Endothelial cell of umbilical vein (primary cell): ENCODE measurements around the gene NCS1. TPM values are rescaled to one million over a fixed set of nuclear protein-coding genes. Genes with fewer than 3 reads are reported as not detected.

Experiments
- BruUV-seq: library from RNA; stranded (reverse); fragments of 400-500 nt; replicated peaks from 2 replicates; lab custom pipeline; 2021; lab: Mats Ljungman, UMichigan
- CTCF ChIA-PET: fragments of 300-600, 350-600 bp; sonication (Branson Sonifier 250); formaldehyde crosslinking; loops from one replicate; lab custom pipeline; 2021; ENCODE audit warnings: antibody characterized with exemption, inconsistent platforms; lab: Charles Lee
- POLR2A ChIA-PET: fragments of 300-600, 350-600 bp; sonication (Branson Sonifier 250); formaldehyde crosslinking; loops from one replicate; lab custom pipeline; 2021; ENCODE audit warnings: antibody characterized with exemption, inconsistent platforms; lab: Charles Lee
- DNase-seq: peaks from one replicate; pipeline ENCODE4 v3.0.0-alpha.2; 2011; ENCODE audit warnings: low read depth, low spot score
- FAIRE-seq: peaks from 2 replicates; lab custom pipeline; 2011; peaks lifted over from hg19 to GRCh38; lab: Jason Lieb, UNC
- H2AFZ ChIP-seq: 2 replicates; pipeline ENCODE4 v1.6.0; 2012; ENCODE audit warnings: low read depth, low read length, control low read depth, inconsistent platforms
- H3K27ac ChIP-seq: 2 replicates; pipeline ENCODE4 v1.5.1; 2011; ENCODE audit warnings: low read depth, mild to moderate bottlenecking, control low read depth, low read length, moderate library complexity; ENCODE audit not compliant: insufficient read depth
- H3K27me3 ChIP-seq, 2 experiments: 2 replicates each; pipeline versions ENCODE4 v1.6.0 to v1.6.1; 2011; ENCODE audit warnings: low read length in 2 of 2, mixed read lengths in 1 of 2; ENCODE audit not compliant: control insufficient read depth in 2 of 2, insufficient read depth in 2 of 2
- H3K36me3 ChIP-seq, 2 experiments: 2 replicates in 1 of 2; 3 replicates in 1 of 2; pipeline ENCODE4 v1.5.1; 2011; ENCODE audit warnings: low read length in 2 of 2, mild to moderate bottlenecking in 1 of 2, moderate library complexity in 1 of 2; ENCODE audit not compliant: control insufficient read depth in 2 of 2, insufficient read depth in 2 of 2; ENCODE audit errors: extremely low read depth in 1 of 2
- H3K4me1 ChIP-seq: 3 replicates; pipeline ENCODE4 v1.5.1; 2011; ENCODE audit warnings: mild to moderate bottlenecking, low read length; ENCODE audit not compliant: control insufficient read depth, insufficient read depth; ENCODE audit errors: extremely low read depth
- H3K4me2 ChIP-seq: 2 replicates; pipeline ENCODE4 v1.6.1; 2011; ENCODE audit warnings: low read length, control low read depth, mixed read lengths; ENCODE audit not compliant: insufficient read depth
- H3K4me3 ChIP-seq, 3 experiments: fragments of 200-600 bp in 1 of 3; sonication (generic), shearing (Covaris generic) in 1 of 3; replicated peaks in 1 of 3; 2 replicates each; pipeline ENCODE4 v1.5.1; 2011 to 2016; ENCODE audit warnings: control low read depth in 3 of 3, low read length in 3 of 3, mild to moderate bottlenecking in 2 of 3, inconsistent platforms in 1 of 3, low read depth in 1 of 3, moderate library complexity in 1 of 3; ENCODE audit not compliant: insufficient read depth in 1 of 3
- H3K79me2 ChIP-seq: 2 replicates; pipeline ENCODE4 v1.6.0; 2012; ENCODE audit warnings: low read length, inconsistent platforms; ENCODE audit not compliant: control insufficient read depth, insufficient read depth
- H3K9ac ChIP-seq: replicated peaks from 2 replicates; pipeline ENCODE3; 2011; ENCODE audit warnings: low read length, control low read depth; ENCODE audit not compliant: insufficient read depth; ENCODE audit errors: extremely low read depth
- H3K9me1 ChIP-seq: replicated peaks from 3 replicates; pipeline ENCODE4 v1.6.0; 2011; ENCODE audit warnings: mild to moderate bottlenecking, low read length; ENCODE audit not compliant: control insufficient read depth, insufficient read depth; ENCODE audit errors: extremely low read depth
- H3K9me3 ChIP-seq: replicated peaks from 2 replicates; pipeline ENCODE4 v1.5.1; 2012; ENCODE audit warnings: low read length, inconsistent platforms; ENCODE audit not compliant: control insufficient read depth, insufficient read depth
- H4K20me1 ChIP-seq: replicated peaks from 2 replicates; pipeline ENCODE3; 2011; ENCODE audit warnings: mild to moderate bottlenecking, low read length; ENCODE audit not compliant: control insufficient read depth, insufficient read depth; ENCODE audit errors: extremely low read depth
- CTCF ChIP-seq, 2 donors: IDR thresholded peaks; 1 replicate in 1 of 2; 2 replicates in 1 of 2; pipeline ENCODE4 v1.5.1; 2011; ENCODE audit warnings: low read length in 2 of 2, mild to moderate bottlenecking in 2 of 2, moderate library complexity in 2 of 2, control low read depth in 1 of 2, inconsistent platforms in 1 of 2, low read depth in 1 of 2; ENCODE audit not compliant: insufficient read depth in 1 of 2; ENCODE audit errors: extremely low read depth in 1 of 2
- GATA2 ChIP-seq: IDR thresholded peaks from 2 replicates; pipeline ENCODE4 v1.7.0; 2011; ENCODE audit warnings: low read depth, mild to moderate bottlenecking, moderate library complexity, mixed read lengths, low read length; ENCODE audit not compliant: insufficient read length, insufficient read depth
- POLR2A ChIP-seq: IDR thresholded peaks from 2 replicates; pipeline ENCODE4 v1.6.1; 2012; ENCODE audit warnings: low read depth, mild to moderate bottlenecking, control low read depth, low read length
- dilution Hi-C: fragments of 300-500 bp; cut with MboI; formaldehyde crosslinking; loops from one replicate; pipeline ENCODE4 v1.15.0; 2019; ENCODE audit warnings: low sequenced_read_pairs; ENCODE audit not compliant: extremely low pct_ligation_motif_present
- intact Hi-C: fragments of 100-400 bp; cut with micrococcal nuclease; formaldehyde crosslinking; loops from one replicate; pipeline ENCODE4 v1.10.0; 2022
- polyA plus RNA-seq, 4 experiments: library from polyadenylated mRNA; depleted of rRNA in 3 of 4; stranded (reverse) in 3 of 4; unstranded in 1 of 4; fragments of >200 nt; gene quantifications; 2 replicates each; pipeline versions ENCODE4 v1.2.1 to v1.2.3, GENCODE V29; 2011 to 2012; ENCODE audit warnings: missing spikeins in 1 of 4
- total RNA-seq: library from RNA; stranded (reverse); gene quantifications from 2 replicates; pipeline ENCODE4 v1.2.3, GENCODE V29; 2021

The NCS1 gene
- total and polyA plus RNA-seq, 2 donors (not counting 3 experiments of a cell fraction or from before 2014, with no cell fraction given), result 53.6 to 77.4 TPM

- intact Hi-C loops (loop anchor here (10.0 kb wide), 1 partner anchor 350 kb away; no protein-coding TSS in a partner anchor), dilution Hi-C loops (no loop called here)
- CTCF ChIA-PET, result interaction anchor here (1.6 kb wide), 1 partner anchor 91 kb away, joined by 4 read pairs; no protein-coding TSS in a partner anchor
- no TSS peak for BruUV-seq
- H4K20me1 ChIP-seq, result no peaks in the 10 kb centered on the region
- TF ChIP-seq GATA2 (no peak), CTCF (IDR thresholded peaks at IDR 0.05; ENCODE audit: extremely low read depth in 1 of 2, insufficient read depth in 1 of 2, low read depth in 1 of 2, low read length in 2 of 2) (no peak), POLR2A (no peak)
- H3K9ac ChIP-seq, result no peak overlapping the region
- POLR2A ChIA-PET, result no interaction called here
- H3K36me3 ChIP-seq, result peaks cover 7 to 13% of the 10 kb centered on the region in 2 experiments
- FAIRE-seq, result peak; percentile 79
- H3K4me3 ChIP-seq, result no peak overlapping the region
- H3K4me2 ChIP-seq, result no peak overlapping the region
- H3K27ac ChIP-seq, result no peak overlapping the region
- H3K27me3 ChIP-seq, result no peaks in the 10 kb centered on the region
- no peaks in the 10 kb centered on the region for H3K9me1 ChIP-seq
- no peaks in the 10 kb centered on the region for H3K79me2 ChIP-seq
- peaks cover 8% of the 10 kb centered on the region for H3K4me1 ChIP-seq
- H2AFZ ChIP-seq, result no peak overlapping the region
- no peak for DNase-seq
- H3K9me3 ChIP-seq, result no peaks in the 10 kb centered on the region
Observed at GRCh38 chr9:130234340-130235260, 62.4 kb downstream of the NCS1 start.
